WTC11 (cell line): Measurements from ENCODE around the gene SLC1A3. TPM values are rescaled to one million over a fixed set of nuclear protein-coding genes. Genes with fewer than 3 reads are reported as not detected.

Experiments
- ATAC-seq: fragments of 200-7000 bp; cut with Tn5 transposase; 2 replicates; pipeline ENCODE4 v1.10.0; 2021; ENCODE audit warnings: mild to moderate bottlenecking, moderate library complexity
- CTCF ChIA-PET: fragments of 300-600 bp; sonication (Branson Sonifier 250); formaldehyde crosslinking; loops from one replicate; lab custom pipeline; 2021; ENCODE audit warnings: antibody characterized with exemption; lab: Charles Lee
- POLR2A ChIA-PET: fragments of 350-600 bp; sonication (Branson Sonifier 250); formaldehyde crosslinking; loops from one replicate; lab custom pipeline; 2021; ENCODE audit warnings: antibody characterized with exemption; lab: Charles Lee
- DNase-seq: peaks from one replicate; pipeline ENCODE4 v3.0.0; 2021; ENCODE audit warnings: low spot score
- H3K27ac Mint-ChIP-seq: 2 replicates; pipeline ENCODE4 v1.8.0; 2021; ENCODE audit warnings: mixed read lengths
- H3K27me3 Mint-ChIP-seq: 2 replicates; pipeline ENCODE4 v1.8.0; 2021; ENCODE audit warnings: low read depth, mild to moderate bottlenecking, moderate library complexity, mixed read lengths
- H3K36me3 Mint-ChIP-seq: 2 replicates; pipeline ENCODE4 v1.8.0; 2021; ENCODE audit warnings: mixed read lengths
- H3K4me1 Mint-ChIP-seq: 2 replicates; pipeline ENCODE4 v1.8.0; 2022; ENCODE audit warnings: mixed read lengths
- H3K4me3 Mint-ChIP-seq: 2 replicates; pipeline ENCODE4 v1.8.0; 2021; ENCODE audit warnings: mild to moderate bottlenecking, moderate library complexity, mixed read lengths
- H3K9me3 Mint-ChIP-seq: 2 replicates; pipeline ENCODE4 v1.8.0; 2021; ENCODE audit warnings: mixed read lengths
- CREB1 ChIP-seq: sonication (generic); formaldehyde crosslinking; IDR thresholded peaks from 2 replicates; pipeline ENCODE4 v1.8.0; 2023; ENCODE audit warnings: mild to moderate bottlenecking, missing genetic modification reagents
- GTF2I ChIP-seq: fragments of 250-450 bp; sonication (Bioruptor Pico); conservative IDR thresholded peaks from 2 replicates; pipeline ENCODE4 v1.4.0; 2021; ENCODE audit warnings: mild to moderate bottlenecking
- JAZF1 ChIP-seq: fragments of 250-450 bp; sonication (Bioruptor Pico); IDR thresholded peaks from 2 replicates; pipeline ENCODE4 v1.9.0; 2021; ENCODE audit warnings: moderate library complexity, mild to moderate bottlenecking, inconsistent platforms
- OVOL2 ChIP-seq: fragments of 250-450 bp; sonication (Bioruptor Pico); IDR thresholded peaks from 2 replicates; pipeline ENCODE4 v1.9.0; 2021; ENCODE audit warnings: mild to moderate bottlenecking, borderline replicate concordance
- PRRX2 ChIP-seq: fragments of 250-450 bp; sonication (Bioruptor Pico); IDR thresholded peaks from 2 replicates; pipeline ENCODE4 v1.8.0; 2021; ENCODE audit warnings: mild to moderate bottlenecking
- SP1 ChIP-seq: sonication (generic); formaldehyde crosslinking; conservative IDR thresholded peaks from 2 replicates; pipeline ENCODE4 v1.8.1; 2022; ENCODE audit warnings: missing genetic modification reagents
- ZNF138 ChIP-seq: sonication (generic); formaldehyde crosslinking; conservative IDR thresholded peaks from 2 replicates; pipeline ENCODE4 v1.8.1; 2022; ENCODE audit warnings: mild to moderate bottlenecking, moderate library complexity, missing genetic modification reagents
- total RNA-seq: library from RNA; stranded (reverse); gene quantifications from 3 replicates; pipeline ENCODE4 v1.2.3, GENCODE V29; 2021
- TF ChIP-seq, protein P1 (sequence below): sonication (generic); formaldehyde crosslinking; IDR thresholded peaks from 2 replicates; pipeline ENCODE4 v1.8.1; 2022; ENCODE audit warnings: mild to moderate bottlenecking, missing genetic modification reagents, moderate library complexity, borderline replicate concordance
- TF ChIP-seq, protein P2 (sequence below): sonication (generic); formaldehyde crosslinking; IDR thresholded peaks from 2 replicates; pipeline ENCODE4 v1.8.1; 2022; ENCODE audit warnings: missing genetic modification reagents, borderline replicate concordance

Gene SLC1A3
- total RNA-seq, 1 experiment from 2014 or later = 77.9 TPM

DNA sequence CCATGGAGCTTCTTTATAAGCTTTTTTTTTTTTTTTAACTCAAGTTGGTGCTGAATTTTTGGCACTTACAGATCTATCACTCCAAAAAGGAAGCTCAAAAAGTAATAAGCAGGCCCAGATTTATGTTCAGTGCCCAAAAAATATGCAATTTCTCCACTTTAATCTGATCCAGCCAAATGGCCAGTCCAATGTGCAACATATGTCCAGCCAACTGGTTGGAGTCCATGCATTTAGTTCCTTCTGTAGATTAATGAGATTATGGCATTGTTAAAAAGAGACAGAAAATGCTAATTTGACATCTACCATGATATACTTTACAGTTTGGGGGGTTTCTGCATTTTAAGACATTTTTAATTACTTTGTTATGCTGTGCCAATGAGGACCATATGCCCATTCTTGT lies 129.5 kb downstream of the SLC1A3 start:
- peaks cover 14% of the 10 kb centered on the region for H3K4me1 Mint-ChIP-seq
- ChIA-PET POLR2A (interaction anchor here (0.6 kb wide), 1 partner anchor 727 kb away, joined by 3 read pairs; no protein-coding TSS in a partner anchor), CTCF (interaction anchor here (1.0 to 1.1 kb wide), 2 partner anchors 9 to 270 kb away, joined by 4 to 5 read pairs; no protein-coding TSS in a partner anchor)
- TF ChIP-seq, protein P1, sequence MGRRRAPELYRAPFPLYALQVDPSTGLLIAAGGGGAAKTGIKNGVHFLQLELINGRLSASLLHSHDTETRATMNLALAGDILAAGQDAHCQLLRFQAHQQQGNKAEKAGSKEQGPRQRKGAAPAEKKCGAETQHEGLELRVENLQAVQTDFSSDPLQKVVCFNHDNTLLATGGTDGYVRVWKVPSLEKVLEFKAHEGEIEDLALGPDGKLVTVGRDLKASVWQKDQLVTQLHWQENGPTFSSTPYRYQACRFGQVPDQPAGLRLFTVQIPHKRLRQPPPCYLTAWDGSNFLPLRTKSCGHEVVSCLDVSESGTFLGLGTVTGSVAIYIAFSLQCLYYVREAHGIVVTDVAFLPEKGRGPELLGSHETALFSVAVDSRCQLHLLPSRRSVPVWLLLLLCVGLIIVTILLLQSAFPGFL (CRISPR knock-in tag) = no peak
- TF ChIP-seq JAZF1 = no peak
- no peak for TF ChIP-seq PRRX2 (CRISPR knock-in tag)
- TF ChIP-seq GTF2I (CRISPR knock-in tag) = no peak
- TF ChIP-seq, protein P2, sequence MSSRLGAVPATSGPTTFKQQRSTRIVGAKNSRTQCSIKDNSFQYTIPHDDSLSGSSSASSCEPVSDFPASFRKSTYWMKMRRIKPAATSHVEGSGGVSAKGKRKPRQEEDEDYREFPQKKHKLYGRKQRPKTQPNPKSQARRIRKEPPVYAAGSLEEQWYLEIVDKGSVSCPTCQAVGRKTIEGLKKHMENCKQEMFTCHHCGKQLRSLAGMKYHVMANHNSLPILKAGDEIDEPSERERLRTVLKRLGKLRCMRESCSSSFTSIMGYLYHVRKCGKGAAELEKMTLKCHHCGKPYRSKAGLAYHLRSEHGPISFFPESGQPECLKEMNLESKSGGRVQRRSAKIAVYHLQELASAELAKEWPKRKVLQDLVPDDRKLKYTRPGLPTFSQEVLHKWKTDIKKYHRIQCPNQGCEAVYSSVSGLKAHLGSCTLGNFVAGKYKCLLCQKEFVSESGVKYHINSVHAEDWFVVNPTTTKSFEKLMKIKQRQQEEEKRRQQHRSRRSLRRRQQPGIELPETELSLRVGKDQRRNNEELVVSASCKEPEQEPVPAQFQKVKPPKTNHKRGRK (CRISPR knock-in tag) = no peak
- TF ChIP-seq CREB1 (CRISPR knock-in tag) = no peak
- TF ChIP-seq ZNF138 = no peak
- no peak for TF ChIP-seq OVOL2
- no peak for TF ChIP-seq SP1 (CRISPR knock-in tag)
- no peaks in the 10 kb centered on the region for H3K27me3 Mint-ChIP-seq
- DNase-seq (no peak), ATAC-seq (no peak)
- H3K9me3 Mint-ChIP-seq = no peaks in the 10 kb centered on the region
- H3K27ac Mint-ChIP-seq = no peak overlapping the region
- H3K4me3 Mint-ChIP-seq = no peak overlapping the region
- no peaks in the 10 kb centered on the region for H3K36me3 Mint-ChIP-seq
